Measurements from ENCODE around the gene WASF1.
"Not testable (repeated sequence)": the region's sequence is repeated elsewhere in the genome, so short reads cannot be mapped to it uniquely, and the experiment has no call there.

Gene WASF1

DNA sequence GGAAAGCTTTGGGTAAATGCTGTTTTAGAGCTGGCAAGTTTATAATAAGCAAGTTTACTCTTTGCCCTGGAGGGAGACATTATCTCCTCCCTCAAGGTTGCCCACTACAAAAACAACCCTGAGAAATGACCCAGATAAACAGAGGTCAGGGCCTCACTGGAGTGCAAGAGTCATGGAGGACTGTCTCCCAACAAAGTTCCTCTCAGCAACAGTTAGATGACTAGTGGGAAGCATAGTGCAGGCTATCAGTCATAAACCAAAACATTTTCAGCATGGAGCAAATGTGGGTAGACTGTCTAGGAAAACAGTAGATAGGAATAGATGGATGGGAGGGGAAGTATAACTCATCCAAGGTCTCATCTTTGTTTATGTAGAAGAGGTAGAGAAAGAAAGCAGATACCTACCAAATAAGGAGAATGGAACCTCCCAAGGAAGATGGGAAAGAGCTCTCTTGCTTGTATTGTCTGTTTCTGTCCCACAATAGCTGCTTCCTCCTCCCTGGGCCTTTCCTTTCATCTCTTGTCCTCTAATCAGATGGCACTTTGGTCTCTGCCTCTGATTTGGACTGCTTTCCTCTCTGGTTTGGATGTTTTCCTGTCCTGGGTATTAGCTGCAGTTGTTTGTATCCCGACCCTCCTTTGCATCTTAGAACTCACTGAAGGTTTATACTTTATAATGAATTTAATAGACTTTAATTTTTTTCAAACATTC is 95.4 kb downstream of the WASF1 start:
- DNase-seq: no peak

DNA sequence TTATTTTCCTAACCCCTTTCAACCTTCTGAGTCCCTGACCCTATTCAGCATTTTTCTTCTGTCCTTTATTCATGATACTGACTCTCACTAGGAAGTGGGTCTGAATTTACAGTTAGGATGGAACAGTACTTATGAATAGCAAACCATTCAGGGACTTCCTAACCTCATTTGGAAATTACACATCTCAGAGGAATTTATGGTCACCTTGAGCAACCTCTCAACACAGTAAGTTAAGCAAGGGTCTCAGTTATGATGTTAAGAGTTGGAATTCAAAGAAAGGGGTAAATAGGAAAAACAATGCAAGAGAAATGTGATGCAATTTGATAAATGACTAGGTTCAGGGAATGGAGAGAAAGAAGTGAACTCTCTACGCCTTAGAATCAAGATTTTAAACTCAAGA is 104.1 kb downstream of the WASF1 start:
- DNase-seq: no peak

DNA sequence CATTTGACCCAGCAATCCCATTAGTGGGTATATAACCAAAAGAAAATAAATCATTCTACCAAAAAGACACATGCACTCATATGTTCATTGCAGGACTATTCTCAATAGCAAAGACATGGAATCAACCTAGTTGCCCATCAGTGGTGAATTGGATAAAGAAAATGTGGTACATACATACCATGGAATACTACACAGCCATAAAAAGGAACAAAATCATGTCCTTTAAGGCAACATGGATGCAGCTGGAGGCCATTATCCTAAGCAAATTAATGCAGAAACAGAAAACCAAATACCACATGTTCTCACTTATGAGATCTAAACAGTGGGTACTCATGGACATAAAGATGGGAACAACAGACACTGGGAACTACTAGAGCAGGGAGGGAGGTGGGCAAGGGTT is 106.0 kb downstream of the WASF1 start:
- not testable (repeated sequence) for DNase-seq

DNA sequence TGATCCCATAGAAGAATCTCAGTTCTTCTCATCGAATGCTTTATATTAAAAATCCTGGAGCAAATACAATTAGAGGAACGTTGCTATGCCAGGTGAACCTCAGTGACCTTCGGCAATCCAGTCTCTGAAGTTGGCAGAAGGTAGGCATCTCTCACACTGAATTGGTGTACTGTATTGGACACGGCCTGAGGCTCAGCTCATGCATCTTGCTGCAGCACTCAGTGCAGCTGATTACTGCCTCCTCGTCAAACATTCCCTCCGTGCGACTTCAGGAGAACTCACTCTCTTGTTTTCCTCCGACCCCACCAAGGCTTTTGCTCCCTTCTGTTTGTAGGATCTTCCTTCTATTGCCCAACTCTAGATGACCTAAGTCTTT is 110.9 kb downstream of the WASF1 start:
- DNase-seq: no peak

DNA sequence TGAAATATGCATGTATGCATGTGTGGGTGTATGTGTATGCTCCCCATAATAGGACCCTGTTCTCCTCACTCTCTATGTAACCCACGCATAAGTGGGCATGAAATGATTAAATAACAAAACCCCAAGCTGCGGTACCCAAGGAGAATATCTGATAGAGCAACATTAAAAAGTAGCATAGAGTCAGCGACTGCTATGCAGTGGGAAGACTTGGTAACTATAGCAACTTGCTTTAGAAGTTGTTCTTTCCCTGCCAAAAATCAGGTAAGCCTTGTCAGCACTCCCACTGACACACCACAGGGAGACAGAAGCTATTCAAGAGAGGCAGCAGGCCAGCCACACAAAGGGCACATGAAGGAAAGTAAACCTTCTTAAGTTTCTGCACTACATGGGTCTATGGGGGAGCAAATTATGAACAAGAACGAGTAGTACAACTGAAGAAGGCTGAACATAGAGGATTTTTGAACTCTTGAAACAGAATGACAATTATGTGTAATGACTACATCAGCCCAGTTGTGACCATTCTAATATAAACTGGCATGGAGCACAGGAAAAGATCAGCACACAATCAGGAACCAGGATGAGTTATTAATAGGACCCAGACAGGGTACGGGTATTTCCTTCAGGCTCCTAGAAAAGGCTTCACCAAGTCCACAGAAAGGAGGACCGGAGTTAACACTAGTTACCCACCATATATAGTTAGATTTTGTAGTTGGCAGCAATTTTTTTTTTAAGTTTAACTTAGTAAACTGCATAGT is 111.5 kb downstream of the WASF1 start:
- no peak for DNase-seq

DNA sequence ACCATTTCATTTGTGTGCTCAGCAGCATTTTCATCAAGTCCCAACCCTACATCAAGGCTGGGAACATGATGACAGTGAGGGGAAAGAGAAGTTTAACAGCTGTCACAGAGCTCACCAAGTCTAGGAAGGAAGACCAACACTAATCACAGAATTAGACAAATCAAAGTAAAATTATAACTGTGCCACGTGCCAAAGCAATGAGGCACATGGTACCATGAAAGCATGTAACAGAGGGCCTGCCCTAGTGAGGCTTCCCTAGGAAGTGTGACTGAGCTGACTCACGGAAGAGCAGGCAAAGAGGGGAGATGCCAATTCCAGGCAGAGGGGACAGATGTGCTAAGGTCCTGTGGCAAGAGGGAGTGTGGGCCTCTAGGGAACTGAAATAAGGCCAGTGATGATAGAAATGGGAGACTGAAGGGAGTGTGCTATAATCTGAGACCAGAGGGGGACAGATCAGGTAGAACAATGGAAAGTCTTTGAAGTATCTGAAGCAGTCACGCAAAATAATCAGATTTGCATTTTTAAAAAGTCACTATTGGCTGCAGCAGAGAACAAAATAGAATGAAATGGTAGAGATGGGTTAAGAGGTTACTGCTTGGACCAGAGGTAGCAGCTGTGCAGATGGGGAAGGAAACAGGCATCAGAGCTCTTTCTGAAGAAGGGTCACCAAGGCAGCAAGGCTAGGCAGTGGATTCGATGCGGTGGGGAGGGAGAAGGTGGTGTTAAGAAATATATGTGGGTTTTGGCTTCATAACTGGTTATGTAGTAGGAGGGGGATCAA is 114.5 kb downstream of the WASF1 start:
- DNase-seq: peak; percentile 4

DNA sequence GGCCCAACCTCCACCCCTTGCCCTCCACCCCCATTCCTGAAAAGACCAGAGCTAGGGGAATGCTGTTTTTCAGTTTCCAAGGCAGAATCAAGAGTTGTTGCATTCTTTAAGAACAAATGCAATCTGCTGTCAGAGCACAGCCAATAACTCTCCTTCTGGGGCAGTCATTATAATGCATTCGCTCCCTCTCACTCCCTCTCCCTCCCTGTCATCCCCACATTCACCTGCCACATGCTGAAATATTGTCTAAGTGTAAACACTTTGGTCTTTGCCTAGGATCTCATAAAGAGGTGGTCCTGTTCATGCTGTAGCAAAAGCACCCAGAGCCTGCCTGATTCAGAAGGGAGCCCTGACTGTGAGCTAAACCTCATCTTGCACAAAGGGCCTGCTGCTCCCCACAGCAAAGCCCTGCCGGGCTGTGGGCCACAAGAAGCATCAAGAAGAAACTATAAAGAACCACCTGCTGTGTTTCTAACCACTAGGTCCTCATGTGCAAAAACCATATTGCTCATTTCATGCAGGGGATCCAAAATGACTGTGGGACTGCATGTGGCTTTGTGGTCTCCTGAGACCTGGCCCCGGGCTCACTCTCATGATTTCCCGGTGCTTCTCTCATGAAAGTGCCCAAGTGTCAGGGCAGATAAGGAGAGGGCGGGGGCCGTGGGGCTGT is 115.7 kb downstream of the WASF1 start:
- peak; percentile 15 for DNase-seq

DNA sequence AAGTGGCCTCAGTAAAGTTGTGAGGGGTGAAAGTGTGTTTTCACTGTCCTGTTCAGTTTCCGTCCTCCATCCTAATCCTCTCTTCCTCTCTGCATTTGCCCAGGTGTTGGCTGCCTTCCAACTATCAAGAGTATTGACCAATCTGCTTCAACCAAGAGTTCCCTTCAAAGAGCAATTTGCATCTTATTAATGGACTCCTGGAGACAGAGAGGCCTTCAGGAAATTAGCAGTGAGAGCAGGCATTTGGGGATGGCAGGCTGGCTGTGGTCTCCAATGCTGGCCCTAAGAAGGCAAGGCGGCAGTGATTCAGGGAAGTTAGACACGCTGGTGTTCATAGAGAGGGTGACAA is 124.1 kb downstream of the WASF1 start:
- no peak for DNase-seq

DNA sequence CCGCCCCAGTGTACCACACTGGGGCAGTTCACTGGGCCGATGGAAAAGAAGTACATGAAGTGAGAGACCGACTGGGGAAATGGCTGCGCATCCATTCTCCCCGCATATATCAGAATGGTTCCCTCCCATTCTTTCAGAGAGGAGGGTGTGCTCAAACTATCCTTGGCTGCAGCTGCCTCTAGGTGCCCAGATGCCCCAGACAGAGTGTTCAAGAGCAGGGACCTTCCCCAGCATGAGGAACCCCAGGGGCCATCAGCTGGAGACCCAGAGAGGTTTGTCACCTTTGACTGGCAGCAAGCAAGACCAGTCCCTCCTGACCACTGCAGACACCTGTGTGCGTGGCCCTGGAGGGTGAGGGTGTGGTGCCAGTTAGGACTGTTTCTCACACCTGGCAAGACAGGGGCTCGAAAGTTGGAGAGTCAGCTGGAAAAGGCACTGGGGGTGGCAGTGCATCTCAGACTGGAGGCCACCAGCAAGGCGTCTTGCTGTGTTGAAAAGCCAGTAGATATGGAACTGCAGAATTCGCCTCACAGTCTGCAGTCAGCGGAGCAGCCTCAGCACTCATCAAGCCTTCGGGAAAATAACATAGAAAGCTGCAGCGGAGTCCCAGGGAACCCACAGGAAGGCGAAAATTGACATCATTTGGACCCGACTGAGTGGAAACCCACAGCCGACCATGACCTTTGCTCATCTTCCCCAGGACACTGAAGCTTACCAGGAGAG is 124.6 kb downstream of the WASF1 start:
- no peak for DNase-seq

DNA sequence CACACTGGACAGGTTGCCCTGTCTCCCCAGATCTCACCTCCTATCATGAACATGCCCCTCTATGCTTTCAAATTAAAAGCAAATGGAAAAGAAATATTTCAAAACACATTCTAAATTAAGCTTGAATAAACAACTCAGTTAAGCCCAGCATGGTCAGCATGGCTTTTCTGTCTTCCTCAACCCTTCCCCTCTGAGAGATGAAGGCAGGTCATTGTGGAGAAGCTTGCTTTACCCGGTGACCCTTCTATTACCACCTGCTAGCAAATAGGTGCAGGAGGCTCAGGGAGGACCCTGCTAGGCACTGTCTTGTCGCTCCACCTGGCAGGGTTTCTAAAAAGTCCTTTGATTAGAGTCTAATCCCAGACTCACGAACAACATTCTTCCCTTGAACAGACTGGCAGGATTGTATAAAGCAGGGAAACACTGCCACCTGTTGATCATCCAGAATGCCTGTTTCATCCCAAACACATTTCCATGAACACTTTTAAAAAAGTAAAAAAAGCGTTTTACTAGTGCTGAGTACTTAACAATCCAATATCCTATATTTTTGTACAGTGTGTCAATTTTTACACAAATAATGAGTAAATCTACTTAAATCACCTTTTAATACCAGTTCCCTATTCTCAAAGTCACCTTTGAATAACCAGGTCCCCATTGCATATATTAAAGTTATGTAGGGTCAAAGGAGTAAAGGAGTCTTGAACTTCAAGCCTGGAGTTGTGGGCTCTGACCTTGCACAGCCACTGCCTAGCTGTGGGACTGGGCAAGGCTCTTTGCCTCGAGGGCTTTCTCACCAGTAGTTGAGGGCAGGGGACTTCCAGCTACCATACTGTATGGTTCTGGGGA is 125.9 kb downstream of the WASF1 start:
- peak; percentile 31 for DNase-seq

DNA sequence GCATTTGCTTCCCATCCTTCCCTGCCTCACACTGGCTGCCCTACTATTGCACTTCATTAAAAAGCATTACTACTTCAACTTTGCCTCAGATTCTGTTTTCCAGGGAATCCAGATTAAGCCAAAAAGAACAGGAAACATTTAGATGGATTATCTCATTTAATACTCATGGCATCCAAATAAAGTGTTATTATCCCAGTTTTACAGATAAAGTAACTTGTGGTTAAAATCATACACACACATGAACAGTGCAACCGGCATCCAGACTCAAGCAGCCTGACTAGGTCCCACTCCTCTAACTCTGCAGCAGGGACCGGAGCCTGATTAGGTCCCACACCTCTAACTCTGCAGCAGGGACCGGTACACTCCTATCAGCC is 129.0 kb downstream of the WASF1 start:
- DNase-seq: no peak
